ENCODE measurements around the gene BMP8A.

The BMP8A gene

GRCh38 chr1:39540504-39541031 lies 49.1 kb downstream of the BMP8A start:
- no peak overlapping the region for H3K23ac ChIP-seq (ENCODE audit: low read length)
- H3K27ac ChIP-seq (ENCODE audit: low read depth, low read length), result no peak overlapping the region
- no peak overlapping the region for H3K56ac ChIP-seq (ENCODE audit: low read length)
- H4K8ac ChIP-seq (ENCODE audit: low read depth, low read length), result no peak overlapping the region
- H3K4ac ChIP-seq (ENCODE audit: low read depth, low read length), result no peak overlapping the region
- no peak overlapping the region for H3K9ac ChIP-seq (ENCODE audit: low read length)
- no peak overlapping the region for H3K4me3 ChIP-seq (ENCODE audit: low read length)
- H3K27me3 ChIP-seq (ENCODE audit: insufficient read depth, low read length, poor library complexity), result no peaks in the 10 kb centered on the region
- no peak overlapping the region for H3K4me2 ChIP-seq (ENCODE audit: low read length)
- no peaks in the 10 kb centered on the region for H3K36me3 ChIP-seq (ENCODE audit: control insufficient read depth, insufficient read depth, low read length)
- H3K79me2 ChIP-seq (ENCODE audit: control insufficient read depth, insufficient read depth, low read length), result no peaks in the 10 kb centered on the region
- H2BK5ac ChIP-seq (ENCODE audit: low read length), result no peak overlapping the region
- DNase-seq, result no peak
- H3K79me1 ChIP-seq (ENCODE audit: low read length), result no peaks in the 10 kb centered on the region
- no peaks in the 10 kb centered on the region for H3K4me1 ChIP-seq (ENCODE audit: control insufficient read depth, low read depth, low read length)
- H4K5ac ChIP-seq (ENCODE audit: low read length), result no peak overlapping the region
- WGBS (ENCODE audit: extremely low coverage, insufficient coverage, low lambda C conversion rate), result no CpG with 5 or more reads among the region's 13 CpGs
- no peak overlapping the region for H3K18ac ChIP-seq (ENCODE audit: low read length)
- no peak overlapping the region for H2BK120ac ChIP-seq (ENCODE audit: low read depth, low read length)
- no peak overlapping the region for H2AK5ac ChIP-seq (ENCODE audit: low read length)
- no peak overlapping the region for H2BK15ac ChIP-seq (replicated peaks; ENCODE audit: low read depth)

DNA sequence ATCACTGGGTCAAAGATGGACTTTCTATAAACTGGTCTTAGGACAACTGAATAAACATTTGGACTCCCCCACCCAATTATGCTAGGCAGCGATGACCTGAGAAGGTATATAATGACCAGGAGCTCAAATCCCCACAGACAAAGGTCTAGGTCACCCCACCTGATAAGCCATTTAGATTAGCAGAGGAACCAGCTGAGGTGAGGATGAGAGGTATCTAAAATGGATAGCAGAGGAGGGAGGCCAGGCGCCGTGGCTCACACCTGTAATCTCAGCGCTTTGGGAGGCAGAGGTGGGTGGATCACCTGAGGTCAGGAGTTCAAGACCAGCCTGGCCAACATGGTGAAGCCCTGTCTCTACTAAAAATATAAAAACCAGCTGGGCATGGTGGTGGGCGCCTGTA lies 51.5 kb downstream of the BMP8A start:
- no peak overlapping the region for H2AK5ac ChIP-seq (ENCODE audit: low read length)
- H3K27ac ChIP-seq (ENCODE audit: low read depth, low read length), result no peak overlapping the region
- no peak overlapping the region for H3K9ac ChIP-seq (ENCODE audit: low read length)
- DNase-seq, result peak; percentile 53
- H4K8ac ChIP-seq (ENCODE audit: low read depth, low read length), result no peak overlapping the region
- H3K23ac ChIP-seq (ENCODE audit: low read length), result no peak overlapping the region
- H3K79me1 ChIP-seq (ENCODE audit: low read length), result no peaks in the 10 kb centered on the region
- H3K56ac ChIP-seq (ENCODE audit: low read length), result no peak overlapping the region
- no peak overlapping the region for H3K4me2 ChIP-seq (ENCODE audit: low read length)
- no peak overlapping the region for H3K4me3 ChIP-seq (ENCODE audit: low read length)
- no peaks in the 10 kb centered on the region for H3K4me1 ChIP-seq (ENCODE audit: control insufficient read depth, low read depth, low read length)
- H3K79me2 ChIP-seq (ENCODE audit: control insufficient read depth, insufficient read depth, low read length), result no peaks in the 10 kb centered on the region
- no peak overlapping the region for H3K4ac ChIP-seq (ENCODE audit: low read depth, low read length)
- no peak overlapping the region for H3K18ac ChIP-seq (ENCODE audit: low read length)
- no peak overlapping the region for H4K5ac ChIP-seq (ENCODE audit: low read length)
- H2BK5ac ChIP-seq (ENCODE audit: low read length), result no peak overlapping the region
- no peak overlapping the region for H2BK120ac ChIP-seq (ENCODE audit: low read depth, low read length)
- H3K27me3 ChIP-seq (ENCODE audit: insufficient read depth, low read length, poor library complexity), result no peaks in the 10 kb centered on the region
- no CpG with 5 or more reads among the region's 5 CpGs for WGBS (ENCODE audit: extremely low coverage, insufficient coverage, low lambda C conversion rate)
- no peaks in the 10 kb centered on the region for H3K36me3 ChIP-seq (ENCODE audit: control insufficient read depth, insufficient read depth, low read length)
- H2BK15ac ChIP-seq (replicated peaks; ENCODE audit: low read depth), result no peak overlapping the region

GRCh38 chr1:39544327-39544726 lies 52.9 kb downstream of the BMP8A start:
- no CpG with 5 or more reads among the region's 4 CpGs for WGBS (ENCODE audit: extremely low coverage, insufficient coverage, low lambda C conversion rate)
- Histone ChIP-seq H2AK5ac (ENCODE audit: low read length) (no peak overlapping the region), H3K36me3 (ENCODE audit: control insufficient read depth, insufficient read depth, low read length) (no peaks in the 10 kb centered on the region), H2BK15ac (replicated peaks; ENCODE audit: low read depth) (no peak overlapping the region), H3K4ac (ENCODE audit: low read depth, low read length) (no peak overlapping the region), H3K4me3 (ENCODE audit: low read length) (no peak overlapping the region), H3K4me1 (ENCODE audit: control insufficient read depth, low read depth, low read length) (no peaks in the 10 kb centered on the region), H3K27me3 (ENCODE audit: insufficient read depth, low read length, poor library complexity) (no peaks in the 10 kb centered on the region), H3K56ac (ENCODE audit: low read length) (no peak overlapping the region), H4K5ac (ENCODE audit: low read length) (no peak overlapping the region), H3K9ac (ENCODE audit: low read length) (no peak overlapping the region), H3K18ac (ENCODE audit: low read length) (no peak overlapping the region), H3K4me2 (ENCODE audit: low read length) (no peak overlapping the region), H2BK120ac (ENCODE audit: low read depth, low read length) (no peak overlapping the region), H3K23ac (ENCODE audit: low read length) (no peak overlapping the region), H3K27ac (ENCODE audit: low read depth, low read length) (no peak overlapping the region), H4K8ac (ENCODE audit: low read depth, low read length) (no peak overlapping the region), H3K79me2 (ENCODE audit: control insufficient read depth, insufficient read depth, low read length) (no peaks in the 10 kb centered on the region), H2BK5ac (ENCODE audit: low read length) (no peak overlapping the region), H3K79me1 (ENCODE audit: low read length) (no peaks in the 10 kb centered on the region)
- no peak for DNase-seq

DNA sequence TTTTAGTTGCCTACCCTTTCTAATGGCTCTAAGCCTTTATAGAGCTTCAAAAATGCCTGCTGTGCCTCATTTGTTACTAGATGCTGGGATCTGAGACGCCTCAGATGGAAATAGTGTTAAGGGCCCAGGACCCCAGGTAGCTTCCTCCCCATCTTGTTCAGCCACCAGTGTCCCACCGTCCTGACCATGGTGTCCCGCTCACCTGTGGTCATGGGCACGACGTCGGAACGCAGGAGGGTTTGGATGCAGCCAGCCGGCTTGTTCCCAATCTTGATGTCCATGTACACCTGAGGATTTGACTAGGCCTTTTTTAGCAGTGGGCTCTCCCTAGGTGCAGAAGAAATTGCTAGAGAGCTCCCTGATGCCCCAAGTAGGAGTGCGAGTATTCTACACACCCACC lies 54.1 kb downstream of the BMP8A start:
- Histone ChIP-seq H3K56ac (ENCODE audit: low read length) (no peak overlapping the region), H3K79me2 (ENCODE audit: control insufficient read depth, insufficient read depth, low read length) (no peaks in the 10 kb centered on the region), H3K9ac (ENCODE audit: low read length) (no peak overlapping the region), H3K27ac (ENCODE audit: low read depth, low read length) (no peak overlapping the region), H2BK120ac (ENCODE audit: low read depth, low read length) (no peak overlapping the region), H3K27me3 (ENCODE audit: insufficient read depth, low read length, poor library complexity) (no peaks in the 10 kb centered on the region), H2BK15ac (replicated peaks; ENCODE audit: low read depth) (no peak overlapping the region), H4K8ac (ENCODE audit: low read depth, low read length) (no peak overlapping the region), H2BK5ac (ENCODE audit: low read length) (no peak overlapping the region), H3K4ac (ENCODE audit: low read depth, low read length) (no peak overlapping the region), H3K18ac (ENCODE audit: low read length) (no peak overlapping the region), H3K4me1 (ENCODE audit: control insufficient read depth, low read depth, low read length) (no peaks in the 10 kb centered on the region), H3K23ac (ENCODE audit: low read length) (no peak overlapping the region), H3K79me1 (ENCODE audit: low read length) (no peaks in the 10 kb centered on the region), H2AK5ac (ENCODE audit: low read length) (no peak overlapping the region), H3K36me3 (ENCODE audit: control insufficient read depth, insufficient read depth, low read length) (no peaks in the 10 kb centered on the region), H3K4me3 (ENCODE audit: low read length) (no peak overlapping the region), H3K4me2 (ENCODE audit: low read length) (no peak overlapping the region), H4K5ac (ENCODE audit: low read length) (no peak overlapping the region)
- WGBS (ENCODE audit: extremely low coverage, insufficient coverage, low lambda C conversion rate), result no CpG with 5 or more reads among the region's 9 CpGs
- DNase-seq, result no peak

DNA sequence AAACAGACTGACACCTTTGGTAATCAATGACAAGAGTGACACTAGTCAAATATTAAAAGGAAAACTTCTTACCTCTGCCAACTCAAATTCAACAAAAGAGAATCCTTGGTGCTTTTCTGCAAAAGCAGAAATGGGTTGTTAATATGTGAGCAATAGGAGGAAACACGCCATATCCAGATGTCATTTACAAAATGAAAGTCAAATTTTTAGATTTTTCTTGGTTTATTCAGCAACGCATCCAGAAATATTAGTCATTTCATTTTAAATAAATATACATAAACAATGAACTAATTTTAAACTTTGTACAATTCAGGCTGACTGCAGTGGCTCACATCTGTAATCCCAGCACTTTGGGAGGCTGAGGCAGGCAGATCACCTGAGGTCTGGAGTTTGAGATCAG lies 62.8 kb downstream of the BMP8A start:
- Histone ChIP-seq H3K4me1 (ENCODE audit: control insufficient read depth, low read depth, low read length) (no peaks in the 10 kb centered on the region), H3K56ac (ENCODE audit: low read length) (no peak overlapping the region), H3K4me3 (ENCODE audit: low read length) (no peak overlapping the region), H3K23ac (ENCODE audit: low read length) (no peak overlapping the region), H2BK5ac (ENCODE audit: low read length) (no peak overlapping the region), H4K8ac (ENCODE audit: low read depth, low read length) (no peak overlapping the region), H2AK5ac (ENCODE audit: low read length) (no peak overlapping the region), H3K18ac (ENCODE audit: low read length) (no peak overlapping the region), H3K79me2 (ENCODE audit: control insufficient read depth, insufficient read depth, low read length) (no peaks in the 10 kb centered on the region), H3K9ac (ENCODE audit: low read length) (no peak overlapping the region), H3K4me2 (ENCODE audit: low read length) (no peak overlapping the region), H3K27ac (ENCODE audit: low read depth, low read length) (no peak overlapping the region), H2BK15ac (replicated peaks; ENCODE audit: low read depth) (no peak overlapping the region), H3K27me3 (ENCODE audit: insufficient read depth, low read length, poor library complexity) (no peaks in the 10 kb centered on the region), H3K36me3 (ENCODE audit: control insufficient read depth, insufficient read depth, low read length) (no peaks in the 10 kb centered on the region), H3K79me1 (ENCODE audit: low read length) (no peaks in the 10 kb centered on the region), H2BK120ac (ENCODE audit: low read depth, low read length) (no peak overlapping the region), H4K5ac (ENCODE audit: low read length) (no peak overlapping the region), H3K4ac (ENCODE audit: low read depth, low read length) (no peak overlapping the region)
- no CpG with 5 or more reads among the region's 2 CpGs for WGBS (ENCODE audit: extremely low coverage, insufficient coverage, low lambda C conversion rate)
- DNase-seq, result no peak

GRCh38 chr1:39561279-39561678 lies 69.8 kb downstream of the BMP8A start:
- no peak overlapping the region for H3K23ac ChIP-seq (ENCODE audit: low read length)
- H3K79me1 ChIP-seq (ENCODE audit: low read length), result peaks cover 9% of the 10 kb centered on the region
- H3K4me2 ChIP-seq (ENCODE audit: low read length), result no peak overlapping the region
- WGBS (ENCODE audit: extremely low coverage, insufficient coverage, low lambda C conversion rate), result no CpG with 5 or more reads among the region's 1 CpG
- H2BK120ac ChIP-seq (ENCODE audit: low read depth, low read length), result no peak overlapping the region
- H3K56ac ChIP-seq (ENCODE audit: low read length), result no peak overlapping the region
- H2BK5ac ChIP-seq (ENCODE audit: low read length), result no peak overlapping the region
- H3K9ac ChIP-seq (ENCODE audit: low read length), result no peak overlapping the region
- H2AK5ac ChIP-seq (ENCODE audit: low read length), result no peak overlapping the region
- H3K4me3 ChIP-seq (ENCODE audit: low read length), result no peak overlapping the region
- no peak overlapping the region for H4K8ac ChIP-seq (ENCODE audit: low read depth, low read length)
- H3K18ac ChIP-seq (ENCODE audit: low read length), result no peak overlapping the region
- H3K79me2 ChIP-seq (ENCODE audit: control insufficient read depth, insufficient read depth, low read length), result no peaks in the 10 kb centered on the region
- no peak overlapping the region for H3K27ac ChIP-seq (ENCODE audit: low read depth, low read length)
- H2BK15ac ChIP-seq (replicated peaks; ENCODE audit: low read depth), result no peak overlapping the region
- no peak for DNase-seq
- H4K5ac ChIP-seq (ENCODE audit: low read length), result no peak overlapping the region
- no peaks in the 10 kb centered on the region for H3K4me1 ChIP-seq (ENCODE audit: control insufficient read depth, low read depth, low read length)
- no peak overlapping the region for H3K4ac ChIP-seq (ENCODE audit: low read depth, low read length)
- no peaks in the 10 kb centered on the region for H3K27me3 ChIP-seq (ENCODE audit: insufficient read depth, low read length, poor library complexity)
- H3K36me3 ChIP-seq (ENCODE audit: control insufficient read depth, insufficient read depth, low read length), result peaks cover 40% of the 10 kb centered on the region

Data from mesendoderm (in vitro differentiated cells).